ENCODE results near the gene SP2. TPM values are rescaled to one million over a fixed set of nuclear protein-coding genes. Genes with fewer than 3 reads are reported as not detected.

SP2 gene
- total and polyA plus RNA-seq, 2 of the 8 experiments (the other 6 are each of a cell fraction or from before 2014, with no cell fraction given) = 5.6 to 13.8 TPM

DNA sequence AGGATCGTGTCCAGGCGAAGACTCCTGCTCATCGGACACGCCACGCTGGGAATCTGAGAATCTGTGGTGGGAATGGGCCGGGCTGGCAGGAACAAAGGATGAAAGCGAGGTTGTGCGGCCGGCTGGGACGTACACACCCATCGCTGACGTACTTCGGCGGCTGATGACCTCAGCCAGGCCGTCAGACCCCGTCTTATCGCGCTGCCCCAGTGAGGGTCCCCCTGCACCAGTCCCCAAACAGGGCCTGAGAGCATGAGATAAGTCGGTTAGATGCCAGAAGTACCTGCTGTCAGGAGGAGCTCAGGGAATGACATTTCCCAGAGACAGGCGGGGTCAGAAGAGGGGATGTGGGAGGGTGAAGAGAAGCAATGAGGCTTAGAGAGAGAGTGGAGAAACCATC is 29.1 kb upstream of the SP2 start:
- no peaks in the 10 kb centered on the region for H3K79me1 ChIP-seq (ENCODE audit: low read depth, low read length)
- H2AFZ ChIP-seq (ENCODE audit: low read length) = no peak overlapping the region
- no peak overlapping the region for H2BK5ac ChIP-seq (ENCODE audit: low read depth, low read length)
- H3K4me2 ChIP-seq (ENCODE audit: insufficient read depth in 1 of 2, low read depth in 2 of 2, low read length in 2 of 2) = no peak overlapping the region
- H2BK120ac ChIP-seq (replicated peaks; ENCODE audit: low read depth, low read length) = no peak overlapping the region
- no peak overlapping the region for H2BK12ac ChIP-seq (ENCODE audit: low read depth, low read length)
- FAIRE-seq (no peak), DNase-seq (ENCODE audit: low read depth in 1 of 2, low spot score in 2 of 2) (no peak)
- H2BK20ac ChIP-seq (ENCODE audit: low read length) = no peak overlapping the region
- H3K4me3 ChIP-seq (ENCODE audit: extremely low read depth in 1 of 4, insufficient read depth in 2 of 4, low read depth in 3 of 4, low read length in 4 of 4) = no peak overlapping the region
- H3K27ac ChIP-seq (ENCODE audit: low read depth, low read length) = no peak overlapping the region
- H3K9me3 ChIP-seq (ENCODE audit: insufficient read depth in 2 of 2, low read depth in 1 of 2, low read length in 1 of 2) = no peaks in the 10 kb centered on the region
- ChIA-PET CTCF (ENCODE audit: partially characterized antibody) (interaction anchor here (10.7 kb wide), 1 partner anchor 18 kb away, joined by 257 read pairs; the partner anchor contains the start of genes SCRN2 and SP6), POLR2A (ENCODE audit: partially characterized antibody) (interaction anchor here (0.6 to 1.0 kb wide), 2 partner anchors 12 to 27 kb away, joined by 3 read pairs; no protein-coding TSS in a partner anchor)
- H3K9ac ChIP-seq (replicated peaks in 1 of 4; ENCODE audit: extremely low read depth in 1 of 4, low read depth in 3 of 4, low read length in 3 of 4) = no peak overlapping the region
- no peak overlapping the region for H4K8ac ChIP-seq (ENCODE audit: extremely low read depth, insufficient read depth, low read length)
- H3K27me3 ChIP-seq (replicated peaks in 1 of 4; ENCODE audit: control insufficient read depth in 3 of 4, extremely low read depth in 1 of 4, insufficient read depth in 3 of 4, low read length in 3 of 4) = peaks cover 3 to 19% (median 16%) of the 10 kb centered on the region in 4 experiments; a peak in 5 of 7 replicates
- 0 out of 2 replicates have a peak overlapping the region, but pooled peaks have one; percentile 24 for H2AK5ac ChIP-seq (ENCODE audit: low read depth, low read length)
- no peak overlapping the region for H3K4ac ChIP-seq (replicated peaks; ENCODE audit: insufficient read length, low read depth, low read length)
- H3K23me2 ChIP-seq (ENCODE audit: low read depth, low read length) = peaks cover under 1% of the 10 kb centered on the region; the same call in 1 of the 2 replicates
- H3K4me1 ChIP-seq (replicated peaks in 1 of 4; ENCODE audit: control insufficient read depth in 3 of 4, insufficient read depth in 4 of 4, low read length in 3 of 4) = peaks cover 4 to 10% (median 9%) of the 10 kb centered on the region in 4 experiments
- WGBS, 2 experiments (ENCODE audit: extremely low coverage in 1 of 2, insufficient coverage in 1 of 2, insufficient read length in 1 of 2, insufficient replicate concordance in 2 of 2, low coverage in 1 of 2, low lambda C conversion rate in 2 of 2, missing lambda C conversion rate in 1 of 2) = 82% methylated on average over 16 of the region's 20 CpGs; no CpG with 5 or more reads in 1 of the 2 experiments
- no peak overlapping the region for H3K23ac ChIP-seq (ENCODE audit: insufficient read length)
- H2BK15ac ChIP-seq (ENCODE audit: low read length) = no peak overlapping the region
- no peaks in the 10 kb centered on the region for H3K36me3 ChIP-seq (ENCODE audit: control insufficient read depth in 2 of 4, insufficient read depth in 4 of 4, low read length in 3 of 4)
- H4K20me1 ChIP-seq (replicated peaks in 1 of 2; ENCODE audit: control insufficient read depth in 1 of 2, insufficient read depth in 2 of 2, low read length in 2 of 2) = no peaks in the 10 kb centered on the region
- no peak overlapping the region for H3K56ac ChIP-seq (replicated peaks; ENCODE audit: insufficient read length, low read depth, low read length)
- no peak overlapping the region for H4K5ac ChIP-seq (ENCODE audit: insufficient read length, low read depth, low read length)
- TF ChIP-seq KDM4A (IDR thresholded peaks at IDR 0.05; ENCODE audit: low read depth, low read length, severe bottlenecking) = no peak
- no peak for TF ChIP-seq ZNF274 (IDR thresholded peaks at IDR 0.05; ENCODE audit: borderline replicate concordance, extremely low read depth, low read length)
- TF ChIP-seq, protein P1, sequence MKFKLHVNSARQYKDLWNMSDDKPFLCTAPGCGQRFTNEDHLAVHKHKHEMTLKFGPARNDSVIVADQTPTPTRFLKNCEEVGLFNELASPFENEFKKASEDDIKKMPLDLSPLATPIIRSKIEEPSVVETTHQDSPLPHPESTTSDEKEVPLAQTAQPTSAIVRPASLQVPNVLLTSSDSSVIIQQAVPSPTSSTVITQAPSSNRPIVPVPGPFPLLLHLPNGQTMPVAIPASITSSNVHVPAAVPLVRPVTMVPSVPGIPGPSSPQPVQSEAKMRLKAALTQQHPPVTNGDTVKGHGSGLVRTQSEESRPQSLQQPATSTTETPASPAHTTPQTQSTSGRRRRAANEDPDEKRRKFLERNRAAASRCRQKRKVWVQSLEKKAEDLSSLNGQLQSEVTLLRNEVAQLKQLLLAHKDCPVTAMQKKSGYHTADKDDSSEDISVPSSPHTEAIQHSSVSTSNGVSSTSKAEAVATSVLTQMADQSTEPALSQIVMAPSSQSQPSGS (IDR thresholded peaks at IDR 0.05; ENCODE audit: low read length) = no peak
- no peak for TF ChIP-seq KDM1A (IDR thresholded peaks at IDR 0.05; ENCODE audit: borderline replicate concordance, low read length)
- no peak for TF ChIP-seq GTF2F1 (IDR thresholded peaks at IDR 0.05; ENCODE audit: borderline replicate concordance, low read depth, low read length)
- no peak overlapping the region; the same call in 1 of the 2 replicates for H3K18ac ChIP-seq (ENCODE audit: extremely low read depth, low read length)
- no peak overlapping the region for H4K91ac ChIP-seq (replicated peaks; ENCODE audit: insufficient read length, low read length)
- no peaks in the 10 kb centered on the region for H3K79me2 ChIP-seq (ENCODE audit: control insufficient read depth in 1 of 2, insufficient read depth in 2 of 2, low read length in 2 of 2)
- no peak overlapping the region for H3K14ac ChIP-seq (ENCODE audit: insufficient read length)
